HEK293 (cell line): ENCODE measurements around the gene CD151.

Experiments used
- CTCF ChIA-PET: fragments of 350-600 bp; formaldehyde crosslinking; extraction: SDS; loops from one replicate; lab custom pipeline; 2021; ENCODE audit warnings: antibody characterized with exemption; lab: Yijun Ruan, JAX
- POLR2A ChIA-PET: fragments of 300-600 bp; formaldehyde crosslinking; extraction: SDS; loops from one replicate; lab custom pipeline; 2020; ENCODE audit warnings: antibody characterized with exemption, inconsistent platforms; lab: Yijun Ruan, JAX
- H3K27ac ChIP-seq: fragments of 200-500 bp; sonication (Bioruptor generic); 2 replicates; pipeline ENCODE4 v1.5.1; 2014; ENCODE audit warnings: low read depth, low read length, control low read depth, inconsistent platforms; ENCODE audit errors: extremely low read depth
- H3K36me3 ChIP-seq, 2 experiments: fragments of 200-500 bp in 1 of 2; sonication (Bioruptor generic) in 1 of 2; 1 replicate in 1 of 2; 2 replicates in 1 of 2; pipeline ENCODE4 v1.5.1; 2014 to 2017; ENCODE audit warnings: inconsistent platforms in 2 of 2, low read length in 2 of 2; ENCODE audit not compliant: control insufficient read depth in 2 of 2, insufficient read depth in 1 of 2
- H3K4me1 ChIP-seq: fragments of 200-500 bp; sonication (Bioruptor generic); 2 replicates; pipeline ENCODE4 v1.5.1; 2014; ENCODE audit warnings: mild to moderate bottlenecking, low read length, inconsistent platforms; ENCODE audit not compliant: control insufficient read depth, insufficient read depth
- H3K4me3 ChIP-seq: 2 replicates; pipeline ENCODE4 v1.5.1; 2011; ENCODE audit warnings: low read depth, mild to moderate bottlenecking, control low read depth, low read length, moderate library complexity
- H3K9me3 ChIP-seq: fragments of 200-500 bp; sonication (Bioruptor generic); 2 replicates; pipeline ENCODE4 v1.5.1; 2014; ENCODE audit warnings: low read depth, low read length, inconsistent platforms; ENCODE audit not compliant: control insufficient read depth, insufficient read depth
- FEZF1 ChIP-seq: fragments of 450-650 bp; formaldehyde crosslinking; IDR thresholded peaks from 2 replicates; pipeline ENCODE4 v1.5.1; 2016; ENCODE audit warnings: missing biosample characterization, missing genetic modification characterization
- GFI1B ChIP-seq: fragments of 450-650 bp; formaldehyde crosslinking; IDR thresholded peaks from 2 replicates; pipeline ENCODE4 v1.5.1; 2016; ENCODE audit warnings: missing biosample characterization, missing genetic modification characterization
- KLF16 ChIP-seq: fragments of 450-650 bp; formaldehyde crosslinking; IDR thresholded peaks from 2 replicates; pipeline ENCODE4 v1.5.1; 2017; ENCODE audit warnings: missing biosample characterization, missing genetic modification characterization
- PRDM4 ChIP-seq: fragments of 450-650 bp; formaldehyde crosslinking; IDR thresholded peaks from 2 replicates; pipeline ENCODE4 v1.5.1; 2017; ENCODE audit warnings: missing biosample characterization, missing genetic modification characterization
- SETDB1 ChIP-seq: IDR thresholded peaks from one replicate; pipeline ENCODE4 v1.6.1; 2017; ENCODE audit warnings: mild to moderate bottlenecking, low read length, moderate library complexity, mixed read lengths; ENCODE audit not compliant: insufficient read length
- ZBTB1 ChIP-seq: fragments of 450-650 bp; formaldehyde crosslinking; IDR thresholded peaks from 2 replicates; pipeline ENCODE4 v1.5.1; 2016; ENCODE audit warnings: missing biosample characterization, missing genetic modification characterization
- ZBTB10 ChIP-seq: fragments of 450-650 bp; formaldehyde crosslinking; IDR thresholded peaks from 2 replicates; pipeline ENCODE4 v1.5.1; 2016; ENCODE audit warnings: missing biosample characterization, missing genetic modification characterization
- ZEB2 ChIP-seq: fragments of 450-650 bp; formaldehyde crosslinking; IDR thresholded peaks from 2 replicates; pipeline ENCODE4 v1.5.1; 2016; ENCODE audit warnings: missing biosample characterization, missing genetic modification characterization
- ZFP41 ChIP-seq: fragments of 450-650 bp; formaldehyde crosslinking; IDR thresholded peaks from 2 replicates; pipeline ENCODE4 v1.5.1; 2016; ENCODE audit warnings: missing biosample characterization, missing genetic modification characterization, borderline replicate concordance
- ZNF10 ChIP-seq: fragments of 450-650 bp; formaldehyde crosslinking; IDR thresholded peaks from 2 replicates; pipeline ENCODE4 v1.5.1; 2017; ENCODE audit warnings: missing biosample characterization, missing genetic modification characterization
- ZNF121 ChIP-seq: fragments of 450-650 bp; formaldehyde crosslinking; IDR thresholded peaks from 2 replicates; pipeline ENCODE4 v1.5.1; 2016; ENCODE audit warnings: missing biosample characterization, missing genetic modification characterization
- ZNF169 ChIP-seq: fragments of 450-650 bp; formaldehyde crosslinking; IDR thresholded peaks from 2 replicates; pipeline ENCODE4 v1.5.1; 2016; ENCODE audit warnings: missing biosample characterization, missing genetic modification characterization
- ZNF175 ChIP-seq: fragments of 450-650 bp; formaldehyde crosslinking; IDR thresholded peaks from 2 replicates; pipeline ENCODE4 v1.5.1; 2016; ENCODE audit warnings: missing biosample characterization, missing genetic modification characterization
- ZNF223 ChIP-seq: fragments of 450-650 bp; formaldehyde crosslinking; IDR thresholded peaks from 2 replicates; pipeline ENCODE4 v1.5.1; 2016; ENCODE audit warnings: missing biosample characterization, missing genetic modification characterization
- ZNF311 ChIP-seq: fragments of 450-650 bp; formaldehyde crosslinking; IDR thresholded peaks from 2 replicates; pipeline ENCODE4 v1.5.1; 2017; ENCODE audit warnings: missing biosample characterization, missing genetic modification characterization, borderline replicate concordance
- ZNF335 ChIP-seq: fragments of 450-650 bp; formaldehyde crosslinking; conservative IDR thresholded peaks from 2 replicates; pipeline ENCODE4 v1.5.1; 2016; ENCODE audit warnings: missing biosample characterization, missing genetic modification characterization
- ZNF341 ChIP-seq: fragments of 450-650 bp; formaldehyde crosslinking; IDR thresholded peaks from 2 replicates; pipeline ENCODE4; 2016; ENCODE audit warnings: low read depth, missing biosample characterization, missing genetic modification characterization
- ZNF362 ChIP-seq: fragments of 450-650 bp; formaldehyde crosslinking; IDR thresholded peaks from 2 replicates; pipeline ENCODE4 v1.5.1; 2016; ENCODE audit warnings: missing biosample characterization, missing genetic modification characterization
- ZNF404 ChIP-seq: fragments of 450-650 bp; formaldehyde crosslinking; IDR thresholded peaks from 2 replicates; pipeline ENCODE4 v1.5.1; 2017; ENCODE audit warnings: missing biosample characterization, missing genetic modification characterization
- ZNF549 ChIP-seq: fragments of 450-650 bp; IDR thresholded peaks from 2 replicates; pipeline ENCODE4 v1.5.1; 2018; ENCODE audit warnings: missing biosample characterization, missing genetic modification characterization, mild to moderate bottlenecking, inconsistent platforms, moderate library complexity
- ZNF626 ChIP-seq: fragments of 450-650 bp; sonication (Bioruptor Pico); formaldehyde crosslinking; IDR thresholded peaks from 2 replicates; pipeline ENCODE4 v1.5.1; 2018; ENCODE audit warnings: missing biosample characterization, missing genetic modification characterization, inconsistent platforms
- ZNF701 ChIP-seq: fragments of 450-650 bp; formaldehyde crosslinking; IDR thresholded peaks from 2 replicates; pipeline ENCODE4 v1.5.1; 2016; ENCODE audit warnings: missing biosample characterization, missing genetic modification characterization
- ZNF707 ChIP-seq: fragments of 450-650 bp; formaldehyde crosslinking; IDR thresholded peaks from 2 replicates; pipeline ENCODE4 v1.5.1; 2016; ENCODE audit warnings: missing biosample characterization, missing genetic modification characterization
- ZNF76 ChIP-seq: fragments of 450-650 bp; formaldehyde crosslinking; IDR thresholded peaks from 2 replicates; pipeline ENCODE4; 2016; ENCODE audit warnings: low read depth, missing biosample characterization, missing genetic modification characterization, borderline replicate concordance
- ZNF768 ChIP-seq: fragments of 450-650 bp; formaldehyde crosslinking; IDR thresholded peaks from 2 replicates; pipeline ENCODE4 v1.5.1; 2018; ENCODE audit warnings: missing biosample characterization, mild to moderate bottlenecking, missing genetic modification characterization
- ZNF785 ChIP-seq: fragments of 450-650 bp; formaldehyde crosslinking; IDR thresholded peaks from 2 replicates; pipeline ENCODE4 v1.5.1; 2016; ENCODE audit warnings: missing biosample characterization, missing genetic modification characterization
- ZNF792 ChIP-seq: fragments of 450-650 bp; formaldehyde crosslinking; IDR thresholded peaks from 2 replicates; pipeline ENCODE4 v1.5.1; 2016; ENCODE audit warnings: missing biosample characterization, missing genetic modification characterization
- ZNF830 ChIP-seq: fragments of 450-650 bp; IDR thresholded peaks from 2 replicates; pipeline ENCODE4 v1.5.0; 2018; ENCODE audit warnings: missing biosample characterization, missing genetic modification characterization, low read depth, mild to moderate bottlenecking, moderate library complexity

The CD151 gene

GRCh38 chr11:803770-804598 lies 28.8 kb upstream of the CD151 start (continued):
- TF ChIP-seq ZNF626 (no peak), ZNF121 (tag by site-specific recombination) (no peak), ZNF830 (tag by site-specific recombination) (no peak), ZNF404 (tag by site-specific recombination) (no peak), ZFP41 (tag by site-specific recombination) (no peak), ZNF785 (tag by site-specific recombination) (no peak), ZNF10 (tag by site-specific recombination) (no peak), ZNF768 (tag by site-specific recombination) (no peak), PRDM4 (tag by site-specific recombination) (no peak), ZNF76 (no peak), ZNF701 (tag by site-specific recombination) (no peak), ZNF335 (tag by site-specific recombination) (0 out of 2 replicates have a peak, but pooled peaks have one; percentile 29), ZBTB1 (tag by site-specific recombination) (no peak), ZNF792 (no peak)

- no peaks in the 10 kb centered on the region for H3K9me3 ChIP-seq
- ChIA-PET CTCF (interaction anchor here (1.0 to 1.1 kb wide), 2 partner anchors 15 to 34 kb away, joined by 3 read pairs; no protein-coding TSS in a partner anchor), POLR2A (interaction anchor here (1.0 to 5.2 kb wide), 2 partner anchors 13 to 236 kb away, joined by 3 to 42 read pairs; partner anchors contain the start of gene PNPLA2)
- TF ChIP-seq ZNF223 (tag by site-specific recombination): peak; percentile 33; the same call in 1 of the 2 replicates
- 0 out of 2 replicates have a peak, but pooled peaks have one; percentile 1 for TF ChIP-seq ZNF335 (tag by site-specific recombination)
- no peak for TF ChIP-seq ZNF707 (tag by site-specific recombination)
- no peak for TF ChIP-seq ZNF549 (tag by site-specific recombination)
- no peak for TF ChIP-seq PRDM4 (tag by site-specific recombination)
- no peak for TF ChIP-seq ZBTB1 (tag by site-specific recombination)
- peak; percentile 66 for TF ChIP-seq ZBTB10 (tag by site-specific recombination)
- TF ChIP-seq SETDB1: no peak
- TF ChIP-seq FEZF1 (tag by site-specific recombination): no peak
- no peak for TF ChIP-seq KLF16 (tag by site-specific recombination)
- TF ChIP-seq ZNF362 (tag by site-specific recombination): no peak
- no peak for TF ChIP-seq ZNF311 (tag by site-specific recombination)
- TF ChIP-seq ZEB2: no peak
- no peak for TF ChIP-seq ZNF169 (tag by site-specific recombination)
- peak; percentile 48 for TF ChIP-seq ZNF341 (tag by site-specific recombination)
- TF ChIP-seq GFI1B (tag by site-specific recombination): no peak
- no peak for TF ChIP-seq ZNF175
- H3K27ac ChIP-seq: peak overlapping the region; percentile 81
- peaks cover 0 to 46% of the 10 kb centered on the region in 2 experiments; a peak in 1 of 3 replicates for H3K36me3 ChIP-seq
- H3K4me3 ChIP-seq: peak overlapping the region; percentile 60
- H3K4me1 ChIP-seq: no peaks in the 10 kb centered on the region
These were observed 28.2 kb upstream of the CD151 start for GRCh38 chr11:804599-804964.
